ENCODE measurements around the gene SIGLEC9. TPM values are rescaled to one million over a fixed set of nuclear protein-coding genes. Genes with fewer than 3 reads are reported as not detected.

SIGLEC9 gene
- total and polyA plus RNA-seq, 2 donors (not counting 1 experiment from before 2014, with no cell fraction given), result 0.72 TPM; not detected in 1

- H3K4me3 ChIP-seq (ENCODE audit: control extremely low read depth in 1 of 5, extremely low read depth in 1 of 5, insufficient read depth in 1 of 5, low read depth in 2 of 5, low read length in 4 of 5), result no peak overlapping the region
- H4K20me1 ChIP-seq (ENCODE audit: control insufficient read depth, insufficient read depth, low read length, poor library complexity, severe bottlenecking), result no peaks in the 10 kb centered on the region
- peaks cover 0 to 7% (median 0%) of the 10 kb centered on the region in 3 donors for H3K9me3 ChIP-seq (ENCODE audit: control extremely low read depth in 1 of 3, control insufficient read depth in 2 of 3, insufficient read depth in 1 of 3, low read length in 2 of 3)
- POLR2A ChIA-PET, result no interaction called here
- no peak for ATAC-seq (ENCODE audit: low read depth)
- no peak overlapping the region for H3K9ac ChIP-seq (ENCODE audit: low read length)
- no peaks in the 10 kb centered on the region for H3K9me3 Mint-ChIP-seq (ENCODE audit: insufficient read depth)
- WGBS (ENCODE audit: insufficient coverage), result 75% methylated on average over 4 of the region's 6 CpGs
- H3K79me2 ChIP-seq (ENCODE audit: control insufficient read depth, insufficient read depth, low read length), result no peaks in the 10 kb centered on the region
- no peaks in the 10 kb centered on the region for H3K36me3 ChIP-seq (replicated peaks in 1 of 2; ENCODE audit: control extremely low read depth in 1 of 2, control insufficient read depth in 1 of 2, extremely low read depth in 1 of 2, insufficient read depth in 2 of 2, low read length in 1 of 2)
- intact Hi-C loops (cut with micrococcal nuclease), result no loop called here
- no peak overlapping the region for H3K27ac Mint-ChIP-seq
- peaks cover 4 to 23% of the 10 kb centered on the region in 2 donors for H3K4me1 ChIP-seq (ENCODE audit: control insufficient read depth in 2 of 2, insufficient read depth in 2 of 2, low read length in 2 of 2)
- H2AFZ ChIP-seq (ENCODE audit: insufficient read depth, low read depth, low read length, poor library complexity, severe bottlenecking), result no peak overlapping the region
- CTCF ChIA-PET, result no interaction called here
- no peak overlapping the region for H3K4me3 Mint-ChIP-seq
- TF ChIP-seq CTCF (IDR thresholded peaks at IDR 0.05) (no peak), EZH2 (IDR thresholded peaks at IDR 0.05; ENCODE audit: borderline replicate concordance, insufficient read depth, low read depth, low read length, poor library complexity, severe bottlenecking) (no peak)
- H3K4me2 ChIP-seq (replicated peaks; ENCODE audit: low read depth, low read length, poor library complexity, severe bottlenecking), result no peak overlapping the region
- H3K4me1 Mint-ChIP-seq, result peaks cover 23% of the 10 kb centered on the region
- no peak for DNase-seq
- H3K27ac ChIP-seq (ENCODE audit: low read length in 2 of 2), result no peak overlapping the region
- peaks cover 56% of the 10 kb centered on the region for H3K27me3 Mint-ChIP-seq
- H3K27me3 ChIP-seq (replicated peaks in 1 of 4; ENCODE audit: control extremely low read depth in 1 of 4, control insufficient read depth in 3 of 4, insufficient read depth in 4 of 4, low read length in 3 of 4), result peaks cover 0 to 36% (median 6%) of the 10 kb centered on the region in 4 experiments
Observed at GRCh38 chr19:51140441-51140840, 15.7 kb downstream of the SIGLEC9 start.

DNA sequence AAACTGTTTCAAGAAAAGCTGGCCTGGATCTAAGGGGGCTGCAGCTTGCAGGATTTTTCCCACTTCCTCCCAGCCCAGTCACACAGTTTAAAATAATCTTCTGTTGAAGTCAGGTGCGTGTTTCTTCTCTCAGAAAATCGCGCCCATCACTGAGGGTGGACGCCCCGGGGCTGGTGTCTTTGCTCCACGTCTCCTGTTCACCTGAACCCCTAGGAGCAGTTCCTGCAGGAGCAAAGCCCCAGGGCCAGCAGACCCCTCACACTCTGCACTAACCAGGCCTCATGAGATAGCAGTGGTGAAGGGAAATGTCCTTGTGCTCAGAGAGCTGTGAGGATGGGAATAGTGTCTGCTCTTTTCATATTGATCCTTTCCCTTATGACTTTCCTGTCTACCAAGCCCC is 16.5 kb downstream of the SIGLEC9 start:
- Mint-ChIP-seq H3K4me3 (no peak overlapping the region), H3K27me3 (peaks cover 54% of the 10 kb centered on the region), H3K27ac (no peak overlapping the region), H3K9me3 (ENCODE audit: insufficient read depth) (no peaks in the 10 kb centered on the region), H3K4me1 (peaks cover 23% of the 10 kb centered on the region)
- no peak overlapping the region for H3K4me3 ChIP-seq (ENCODE audit: control extremely low read depth in 1 of 5, extremely low read depth in 1 of 5, insufficient read depth in 1 of 5, low read depth in 2 of 5, low read length in 4 of 5)
- peaks cover 4 to 23% of the 10 kb centered on the region in 2 donors for H3K4me1 ChIP-seq (ENCODE audit: control insufficient read depth in 2 of 2, insufficient read depth in 2 of 2, low read length in 2 of 2)
- TF ChIP-seq EZH2 (IDR thresholded peaks at IDR 0.05; ENCODE audit: borderline replicate concordance, insufficient read depth, low read depth, low read length, poor library complexity, severe bottlenecking) (no peak), CTCF (IDR thresholded peaks at IDR 0.05) (no peak)
- no peak overlapping the region for H2AFZ ChIP-seq (ENCODE audit: insufficient read depth, low read depth, low read length, poor library complexity, severe bottlenecking)
- no peak overlapping the region for H3K9ac ChIP-seq (ENCODE audit: low read length)
- ATAC-seq (ENCODE audit: low read depth) (no peak), DNase-seq (no peak)
- no peaks in the 10 kb centered on the region for H3K79me2 ChIP-seq (ENCODE audit: control insufficient read depth, insufficient read depth, low read length)
- peaks cover 0 to 6% (median 0%) of the 10 kb centered on the region in 3 donors for H3K9me3 ChIP-seq (ENCODE audit: control extremely low read depth in 1 of 3, control insufficient read depth in 2 of 3, insufficient read depth in 1 of 3, low read length in 2 of 3)
- H3K36me3 ChIP-seq (replicated peaks in 1 of 2; ENCODE audit: control extremely low read depth in 1 of 2, control insufficient read depth in 1 of 2, extremely low read depth in 1 of 2, insufficient read depth in 2 of 2, low read length in 1 of 2), result no peaks in the 10 kb centered on the region
- POLR2A ChIA-PET, result no interaction called here
- no peaks in the 10 kb centered on the region for H4K20me1 ChIP-seq (ENCODE audit: control insufficient read depth, insufficient read depth, low read length, poor library complexity, severe bottlenecking)
- no peak overlapping the region for H3K27ac ChIP-seq (ENCODE audit: low read length in 2 of 2)
- peaks cover 0 to 33% (median 4%) of the 10 kb centered on the region in 4 experiments for H3K27me3 ChIP-seq (replicated peaks in 1 of 4; ENCODE audit: control extremely low read depth in 1 of 4, control insufficient read depth in 3 of 4, insufficient read depth in 4 of 4, low read length in 3 of 4)
- 89% methylated on average over 5 of the region's 6 CpGs for WGBS (ENCODE audit: insufficient coverage)
- CTCF ChIA-PET, result no interaction called here
- H3K4me2 ChIP-seq (replicated peaks; ENCODE audit: low read depth, low read length, poor library complexity, severe bottlenecking), result no peak overlapping the region
- intact Hi-C loops (cut with micrococcal nuclease), result no loop called here
